K562 (cell line): ENCODE results near the gene PTGES3L. TPM values are rescaled to one million over a fixed set of nuclear protein-coding genes. Genes with fewer than 3 reads are reported as not detected.

Experiments
- CUX1 ChIP-seq: fragments of 200-800 bp; sonication (Bioruptor generic); IDR thresholded peaks from 2 replicates; pipeline ENCODE4 v1.6.1; 2016; ENCODE audit warnings: missing genetic modification characterization, missing compliant biosample characterization
- ETV6 ChIP-seq, 3 experiments: fragments of 150-350 bp in 1 of 3; sonication (generic) in 1 of 3; formaldehyde crosslinking in 1 of 3; IDR thresholded peaks; 2 replicates each; pipeline versions ENCODE4 v1.6.1 to v1.8.0; 2014 to 2022; ENCODE audit warnings: borderline replicate concordance in 2 of 3, low read depth in 2 of 3, antibody characterized with exemption in 1 of 3, low read length in 1 of 3, mild to moderate bottlenecking in 1 of 3, missing genetic modification reagents in 1 of 3
- HES1 ChIP-seq: fragments of 450-650 bp; IDR thresholded peaks from 2 replicates; pipeline ENCODE4 v1.6.1; 2016; ENCODE audit warnings: low read depth, mild to moderate bottlenecking, moderate library complexity
- MLX ChIP-seq, 2 experiments: fragments of 450-650 bp in 1 of 2; sonication (generic) in 1 of 2; formaldehyde crosslinking; conservative IDR thresholded peaks; 2 replicates each; pipeline versions ENCODE4 v1.4.0 to v1.8.1; 2020 to 2022; ENCODE audit warnings: mild to moderate bottlenecking in 1 of 2, missing genetic modification reagents in 1 of 2
- RNF2 ChIP-seq: sonication (generic); IDR thresholded peaks from 2 replicates; pipeline ENCODE4 v1.6.1; 2016
- SUPT5H ChIP-seq: fragments of 450-650 bp; IDR thresholded peaks from 2 replicates; pipeline ENCODE4 v1.6.1; 2016
- TEAD2 ChIP-seq: fragments of 450-650 bp; IDR thresholded peaks from 2 replicates; pipeline ENCODE4 v1.6.1; 2016; ENCODE audit warnings: missing genetic modification characterization, control low read depth, missing compliant biosample characterization
- ZBED1 ChIP-seq: IDR thresholded peaks from 2 replicates; pipeline ENCODE4 v1.6.1; 2014
- ZNF318 ChIP-seq, 2 experiments: fragments of 450-650 bp; IDR thresholded peaks; 2 replicates each; pipeline ENCODE4 v1.6.1; 2016; ENCODE audit warnings: mild to moderate bottlenecking in 2 of 2, borderline replicate concordance in 1 of 2, low read depth in 1 of 2, moderate library complexity in 1 of 2
- polyA plus RNA-seq, 8 experiments: library from polyadenylated mRNA; depleted of rRNA in 4 of 8; stranded (reverse) in 5 of 8; unstranded in 3 of 8; fragments of >200 nt; fragmentation: Nextera tagmentation in 2 of 8; fragmentation: Illumina TruSeq in 1 of 8; extraction: Ambion mirVana in 2 of 8; extraction: Trizol in 1 of 8; gene quantifications; 2 replicates each; pipeline versions ENCODE4 v1.2.1 to v1.2.3, GENCODE V29; 2011 to 2014; ENCODE audit warnings: inconsistent platforms in 1 of 8, missing spikeins in 1 of 8
- total RNA-seq, 7 experiments: library from RNA; depleted of rRNA in 6 of 7; stranded (reverse); fragments of >200 nt in 6 of 7; fragmentation: Illumina TruSeq in 2 of 7; extraction: Trizol in 2 of 7; gene quantifications; 2 replicates each; pipeline versions ENCODE4 v1.2.1 to v1.2.3, GENCODE V29; 2011 to 2021; ENCODE audit warnings: low replicate concordance in 1 of 7

Gene PTGES3L
- total and polyA plus RNA-seq, 9 of the 15 experiments (the other 6 are each of a cell fraction or from before 2014, with no cell fraction given): 6.0 to 16.0 (median 9.6) TPM

- TF ChIP-seq ZNF318 (IDR thresholded peaks at IDR 0.05; ENCODE audit: borderline replicate concordance in 1 of 2, low read depth in 1 of 2): peak in 1 of 2 experiments; percentile 97; a peak in 2 of 4 replicates
- no peak for TF ChIP-seq ETV6 (IDR thresholded peaks at IDR 0.05; ENCODE audit: borderline replicate concordance in 1 of 2, low read depth in 2 of 2, low read length in 1 of 2)
- TF ChIP-seq ETV6 (CRISPR knock-in tag; IDR thresholded peaks at IDR 0.05; ENCODE audit: borderline replicate concordance): no peak
- TF ChIP-seq SUPT5H: peak; percentile 98
- no peak for TF ChIP-seq CUX1 (CRISPR knock-in tag)
- TF ChIP-seq TEAD2 (tag): peak; percentile 57; the same call in 1 of the 2 replicates
- 0 out of 2 replicates have a peak, but pooled peaks have one; percentile 20 for TF ChIP-seq HES1
- no peak for TF ChIP-seq MLX (CRISPR knock-in tag; conservative IDR thresholded peaks at IDR 0.05)
- peak; percentile 64; the same call in 1 of the 2 replicates for TF ChIP-seq RNF2
- peak; percentile 34; the same call in 1 of the 2 replicates for TF ChIP-seq ZBED1
These were observed 18.4 kb upstream of the PTGES3L start, which contains the start of gene RPL27 (continued) for GRCh38 chr17:42997984-42998938.
